ENCODE results near the gene RPS15.

GRCh38 chr19:1461862-1462261 is 23.7 kb downstream of the RPS15 start:
- no peak for TF ChIP-seq CEBPB (IDR thresholded peaks at IDR 0.05; ENCODE audit: borderline replicate concordance, low read depth, low read length)
- no peak for TF ChIP-seq SP1 (IDR thresholded peaks at IDR 0.05)
- no peak for TF ChIP-seq SP1 (CRISPR knock-in tag; IDR thresholded peaks at IDR 0.05)
- no peak for TF ChIP-seq ZNF441 (CRISPR knock-in tag; IDR thresholded peaks at IDR 0.05; ENCODE audit: borderline replicate concordance)
